SW 1271 (cell line): Measurements from ENCODE around the gene RAB11FIP4.

ENCODE experiments used
- DNase-seq, 2 experiments: peaks; one replicate each; lab custom pipeline; 2025; lab: John Stamatoyannopoulos, UW

Gene RAB11FIP4

DNA sequence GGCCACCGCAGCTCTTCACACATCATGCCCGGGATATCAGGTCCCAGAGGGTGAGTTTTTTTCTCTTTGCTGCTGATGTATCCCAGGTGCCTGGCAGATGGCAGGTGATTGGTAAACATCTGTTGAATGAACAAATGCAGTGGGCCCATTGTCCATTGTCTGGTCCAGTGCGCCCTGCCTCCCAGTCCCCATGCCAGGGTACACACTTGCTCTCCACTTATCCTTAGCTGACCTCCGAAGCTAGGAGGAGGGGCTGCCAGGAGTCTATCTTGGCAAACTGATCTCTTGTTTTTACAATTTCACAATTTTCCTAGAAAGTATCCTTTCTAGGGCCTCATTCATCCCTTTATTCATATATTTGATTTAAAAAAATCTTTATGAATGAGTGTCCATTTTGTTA, 196.0 kb downstream of the RAB11FIP4 start:
- no peak for DNase-seq
